ENCODE data around the gene MALT1.

MALT1 gene

DNA sequence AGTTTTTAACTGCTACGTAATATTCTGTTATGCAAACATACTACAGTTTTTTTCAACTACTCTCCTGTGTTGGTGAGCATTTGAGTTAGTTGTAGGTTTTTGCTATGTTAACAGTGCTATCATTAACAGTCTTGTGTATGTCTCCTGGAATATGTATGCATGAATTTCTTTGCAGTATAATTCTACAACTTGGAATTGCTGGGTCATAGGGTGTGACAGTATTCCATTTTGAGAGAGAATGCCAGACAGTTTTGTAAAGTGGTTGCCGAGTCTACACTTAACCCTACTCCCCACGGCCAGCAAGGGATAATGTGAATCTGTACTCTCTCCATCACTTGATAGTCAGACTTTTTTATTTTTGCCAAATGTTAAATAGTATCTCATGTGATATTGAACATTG is 67.1 kb downstream of the MALT1 start:
- TF ChIP-seq, protein P1, sequence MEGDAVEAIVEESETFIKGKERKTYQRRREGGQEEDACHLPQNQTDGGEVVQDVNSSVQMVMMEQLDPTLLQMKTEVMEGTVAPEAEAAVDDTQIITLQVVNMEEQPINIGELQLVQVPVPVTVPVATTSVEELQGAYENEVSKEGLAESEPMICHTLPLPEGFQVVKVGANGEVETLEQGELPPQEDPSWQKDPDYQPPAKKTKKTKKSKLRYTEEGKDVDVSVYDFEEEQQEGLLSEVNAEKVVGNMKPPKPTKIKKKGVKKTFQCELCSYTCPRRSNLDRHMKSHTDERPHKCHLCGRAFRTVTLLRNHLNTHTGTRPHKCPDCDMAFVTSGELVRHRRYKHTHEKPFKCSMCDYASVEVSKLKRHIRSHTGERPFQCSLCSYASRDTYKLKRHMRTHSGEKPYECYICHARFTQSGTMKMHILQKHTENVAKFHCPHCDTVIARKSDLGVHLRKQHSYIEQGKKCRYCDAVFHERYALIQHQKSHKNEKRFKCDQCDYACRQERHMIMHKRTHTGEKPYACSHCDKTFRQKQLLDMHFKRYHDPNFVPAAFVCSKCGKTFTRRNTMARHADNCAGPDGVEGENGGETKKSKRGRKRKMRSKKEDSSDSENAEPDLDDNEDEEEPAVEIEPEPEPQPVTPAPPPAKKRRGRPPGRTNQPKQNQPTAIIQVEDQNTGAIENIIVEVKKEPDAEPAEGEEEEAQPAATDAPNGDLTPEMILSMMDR (IDR thresholded peaks at IDR 0.05; ENCODE audit: low read depth, low read length): no peak
- no peak for DNase-seq (ENCODE audit: extremely low read depth, low read depth)

DNA sequence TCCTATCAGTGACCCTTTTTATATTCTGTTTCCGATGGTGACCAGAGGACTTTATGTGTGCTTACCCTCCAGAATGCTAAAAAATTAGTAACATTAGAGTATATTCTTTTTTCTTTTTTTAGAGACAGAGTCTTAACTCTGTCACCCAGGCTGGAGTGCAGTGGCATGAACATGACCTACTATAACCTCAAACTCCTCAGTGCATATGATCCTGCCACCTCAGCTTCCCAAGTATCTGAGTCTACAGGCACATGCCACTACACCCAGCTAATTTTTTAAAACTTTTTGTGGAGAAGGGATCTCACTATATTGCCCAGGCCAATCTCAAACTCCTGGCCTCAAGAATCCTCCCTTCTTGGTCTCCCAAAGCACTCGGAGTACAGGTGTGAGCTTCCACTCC is 74.6 kb downstream of the MALT1 start:
- DNase-seq (ENCODE audit: extremely low read depth, low read depth): no peak
- TF ChIP-seq, protein P1 (IDR thresholded peaks at IDR 0.05; ENCODE audit: low read depth, low read length): no peak

DNA sequence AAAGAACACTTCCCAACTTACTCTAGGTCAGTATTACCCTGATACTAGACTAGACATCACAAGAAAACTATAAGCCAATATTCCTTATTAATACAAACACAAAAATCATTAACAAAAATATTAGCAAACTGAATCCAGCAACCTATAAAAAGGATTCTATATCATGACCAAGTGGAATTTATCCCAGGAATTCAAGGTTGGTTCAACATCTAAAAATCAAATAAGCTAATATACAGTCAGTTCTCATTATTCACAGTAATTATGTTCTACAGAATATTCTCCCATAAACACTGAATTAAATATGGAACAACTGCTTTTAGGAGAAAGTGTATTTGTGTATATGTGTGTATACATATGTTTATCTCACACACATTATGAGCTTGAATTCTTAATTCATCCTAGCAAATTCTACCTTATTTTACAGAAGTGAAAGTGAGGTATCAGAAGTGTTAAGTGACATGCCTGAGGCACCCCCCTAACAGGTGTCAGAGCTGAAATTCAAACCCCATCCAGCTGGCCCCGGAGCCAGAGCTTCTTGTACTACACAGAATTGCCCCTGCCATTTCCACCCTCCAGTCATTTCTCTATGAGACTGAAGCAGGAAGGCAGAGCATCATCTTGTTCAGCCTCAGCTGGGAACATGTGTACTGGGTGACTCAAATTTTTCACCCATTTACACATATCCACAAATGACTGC is 77.8 kb downstream of the MALT1 start:
- TF ChIP-seq, protein P1 (IDR thresholded peaks at IDR 0.05; ENCODE audit: low read depth, low read length): no peak
- DNase-seq (ENCODE audit: extremely low read depth, low read depth): no peak

DNA sequence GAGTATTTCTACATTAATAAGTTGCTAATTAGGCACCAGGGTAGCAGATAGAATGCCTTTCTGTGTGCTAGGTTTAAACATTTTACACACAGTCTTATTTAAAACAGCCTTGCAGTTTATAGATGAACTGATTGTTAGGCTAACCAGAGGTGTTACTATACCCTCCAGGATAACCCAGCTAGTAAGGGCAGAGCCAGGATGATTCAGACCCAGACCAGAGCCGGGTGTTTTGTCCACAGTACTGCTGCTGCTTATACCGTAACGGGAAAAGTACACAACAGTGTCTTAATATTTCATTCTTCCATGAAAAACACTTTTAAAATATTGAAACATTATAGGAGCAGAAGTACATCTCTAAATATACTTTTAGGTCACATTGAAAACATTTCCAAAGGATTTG is 82.7 kb downstream of the MALT1 start:
- DNase-seq (ENCODE audit: extremely low read depth, low read depth): no peak

DNA sequence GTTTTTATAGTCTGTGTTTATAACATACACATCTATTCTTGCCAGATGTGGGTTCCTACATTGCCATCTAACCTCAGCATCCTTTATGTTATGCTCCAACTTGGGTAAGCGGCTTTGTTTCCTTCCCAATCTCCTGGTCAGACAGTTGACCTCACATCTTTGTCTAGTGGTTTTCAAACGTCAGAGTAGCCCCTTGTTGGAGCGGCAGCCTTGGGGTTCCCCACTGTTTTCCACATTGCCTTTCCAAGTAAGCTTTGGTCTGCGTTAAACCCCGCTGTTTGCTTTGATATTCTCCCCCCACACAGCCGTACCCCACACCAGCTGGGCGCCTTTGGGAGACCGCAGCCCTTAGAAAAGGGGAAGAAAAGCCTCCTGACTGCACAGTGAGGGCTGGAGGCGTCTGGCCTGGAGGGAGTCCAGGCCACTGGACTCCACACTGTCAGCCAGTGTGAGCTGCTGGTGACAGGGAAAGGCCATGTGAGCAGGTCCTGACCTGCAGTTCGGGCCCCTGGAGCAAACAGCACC is 83.3 kb downstream of the MALT1 start:
- TF ChIP-seq, protein P1 (IDR thresholded peaks at IDR 0.05; ENCODE audit: low read depth, low read length): no peak
- DNase-seq (ENCODE audit: extremely low read depth, low read depth): no peak

More for the DNA sequence above, 82.7 kb downstream of the MALT1 start:
- TF ChIP-seq, protein P1 (IDR thresholded peaks at IDR 0.05; ENCODE audit: low read depth, low read length): no peak

DNA sequence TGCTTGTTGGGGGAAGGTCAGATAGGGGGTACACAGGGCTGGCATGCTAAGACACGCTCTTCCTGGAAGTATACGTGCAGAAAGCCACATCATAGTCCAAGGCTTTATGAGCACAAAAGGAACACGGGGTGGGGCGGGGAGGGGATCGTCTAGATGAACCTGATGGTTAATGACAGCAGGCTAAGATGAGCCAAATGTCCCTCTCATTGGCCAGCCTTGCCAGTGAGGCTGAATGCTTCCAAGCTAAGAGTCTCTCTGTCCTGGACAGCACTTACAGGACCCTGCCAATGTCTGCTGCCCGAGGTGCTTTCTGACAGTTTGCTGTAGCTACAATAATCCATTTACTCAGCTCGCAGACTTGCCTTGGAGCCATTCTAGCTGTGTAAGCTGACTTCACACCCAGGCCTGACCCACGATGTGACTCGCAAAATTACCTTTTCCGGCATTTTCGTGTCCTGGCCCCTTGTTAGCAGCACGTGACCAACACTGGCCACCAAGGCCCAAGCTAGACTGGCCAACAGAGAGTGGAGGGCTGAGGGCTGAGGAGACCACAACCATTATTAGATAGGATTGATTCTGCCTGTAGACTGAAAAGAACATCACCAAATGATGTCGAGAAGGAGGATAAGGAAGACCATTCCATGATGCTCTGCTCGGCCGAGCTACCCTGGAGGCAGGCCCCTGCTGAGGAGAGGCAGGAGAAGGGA is 84.2 kb downstream of the MALT1 start:
- DNase-seq (ENCODE audit: extremely low read depth, low read depth): no peak
- TF ChIP-seq, protein P1 (IDR thresholded peaks at IDR 0.05; ENCODE audit: low read depth, low read length): no peak

DNA sequence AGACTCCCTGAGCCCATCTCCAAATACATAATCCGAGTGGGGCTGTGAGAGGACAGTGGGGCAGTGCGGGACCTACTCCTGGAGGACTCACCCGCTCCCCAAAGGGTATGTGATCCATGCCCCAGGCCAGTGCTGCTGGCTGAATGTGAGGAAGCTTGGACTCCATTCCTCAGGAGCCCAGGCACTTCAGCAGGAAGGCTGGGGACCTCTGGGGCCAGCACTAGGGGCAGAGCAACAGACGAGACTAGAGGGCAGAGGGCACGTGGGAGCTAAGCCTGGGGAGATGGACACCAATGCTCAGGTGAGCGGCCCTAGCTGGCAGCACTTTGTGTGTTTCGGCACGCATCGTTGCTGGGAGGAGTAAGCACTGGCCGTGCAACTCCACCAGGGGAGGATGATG is 84.9 kb downstream of the MALT1 start:
- no peak for DNase-seq (ENCODE audit: extremely low read depth, low read depth)
- TF ChIP-seq, protein P1 (IDR thresholded peaks at IDR 0.05; ENCODE audit: low read depth, low read length): no peak

All from AG09319 (cell line).